Upper lobe of left lung (tissue), 6 donors: ENCODE measurements around the gene FAM20B. TPM values are rescaled to one million over a fixed set of nuclear protein-coding genes. Genes with fewer than 3 reads are reported as not detected.

ENCODE experiments used
- ATAC-seq, 2 donors: fragments of 200-7000 bp; cut with Tn5 transposase; one replicate each; pipeline ENCODE4 v1.9.1; 2022; ENCODE audit warnings: mild to moderate bottlenecking in 2 of 2, moderate library complexity in 2 of 2; ENCODE audit not compliant: low FRiP score in 2 of 2
- DNase-seq, 2 donors: peaks; one replicate each; pipeline ENCODE4 v3.0.0-alpha.2; 2019 to 2020
- H3K27ac ChIP-seq, 4 donors: fragments of 200-600 bp; sonication (generic); one replicate each; pipeline ENCODE4 v1.5.1; 2016 to 2019
- H3K27me3 ChIP-seq, 4 donors: fragments of 200-600 bp; sonication (generic); one replicate each; pipeline ENCODE4 v1.5.1; 2017 to 2019
- H3K36me3 ChIP-seq, 4 donors: fragments of 200-600 bp; sonication (generic); one replicate each; pipeline ENCODE4 v1.5.1; 2016 to 2019
- H3K4me1 ChIP-seq, 4 donors: fragments of 200-600 bp; sonication (generic); one replicate each; pipeline ENCODE4 v1.5.1; 2018 to 2019
- H3K4me3 ChIP-seq, 4 donors: fragments of 200-600 bp; sonication (generic); one replicate each; pipeline ENCODE4 v1.5.1; 2017 to 2019; ENCODE audit warnings: mild to moderate bottlenecking in 2 of 4, moderate library complexity in 1 of 4
- H3K9me3 ChIP-seq, 4 donors: fragments of 200-600 bp; sonication (generic); one replicate each; pipeline ENCODE4 v1.5.1; 2018 to 2019
- EP300 ChIP-seq, 4 donors: sonication (generic); formaldehyde crosslinking; IDR thresholded peaks; one replicate each; pipeline ENCODE4 v1.5.1; 2017; ENCODE audit warnings: antibody characterized with exemption in 4 of 4, control low read depth in 2 of 4
- POLR2A ChIP-seq, 4 donors: fragments of 450-650 bp; IDR thresholded peaks; one replicate each; pipeline ENCODE4 v1.5.1; 2016 to 2017; ENCODE audit warnings: antibody characterized with exemption in 4 of 4, mild to moderate bottlenecking in 2 of 4
- POLR2AphosphoS5 ChIP-seq, 2 donors: sonication (generic); formaldehyde crosslinking; IDR thresholded peaks; one replicate each; pipeline ENCODE4 v1.5.1; 2017; ENCODE audit warnings: antibody characterized with exemption in 2 of 2
- WGBS, 2 donors: methylation state at CpG; one replicate each; pipeline ENCODE4 v1.1.5; 2017 to 2018; 5-methylcytosine and 5-hydroxymethylcytosine counted together
- total RNA-seq, 6 donors: library from RNA; depleted of rRNA in 4 of 6; stranded (reverse); fragments of >200 nt in 4 of 6; gene quantifications; one replicate each; pipeline versions ENCODE4 v1.1.0 to v1.2.1, GENCODE V29; 2016 to 2021
- TF ChIP-seq, protein P1 (sequence below), 6 experiments: fragments of 450-650 bp in 4 of 6; fragments of 200-600 bp in 2 of 6; sonication (generic) in 2 of 6; IDR thresholded peaks; one replicate each; pipeline ENCODE4 v1.5.1; 2016 to 2019; ENCODE audit warnings: antibody characterized with exemption in 6 of 6
- donor health status: DM: no; HTN: no; CAD: no; lungs with moderate emphysema.
- donor health status: DM: no; HTN: yes; CAD: no; lungs with severe emphysema.

The FAM20B gene
- total RNA-seq, 6 donors from 2014 or later = 7.3 to 41.7 (median 24.9) TPM

DNA sequence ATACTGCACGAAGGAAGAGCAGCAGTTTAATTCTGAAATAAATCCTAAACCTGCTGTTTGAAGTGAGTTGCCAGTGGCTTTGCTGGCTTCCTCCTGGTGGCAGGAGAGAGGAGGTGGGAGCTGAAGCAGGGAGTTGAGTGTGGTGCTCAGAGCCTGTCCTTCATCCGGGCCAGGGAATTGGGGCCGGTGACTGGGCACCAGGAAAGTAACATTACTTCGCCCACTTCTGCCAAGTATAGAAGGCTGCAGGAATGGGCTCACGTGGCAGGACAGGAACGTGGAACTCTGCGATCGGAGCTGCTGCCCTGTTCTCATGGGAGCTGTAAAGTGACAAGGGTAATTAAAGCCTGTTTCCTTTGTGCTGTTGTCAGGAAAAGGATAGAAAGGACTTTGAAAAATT lies 64.8 kb downstream of the FAM20B start:
- no peak for DNase-seq
- Histone ChIP-seq H3K36me3 (peaks cover 12 to 84% (median 50%) of the 10 kb centered on the region in 4 donors), H3K4me1 (peaks cover 9 to 23% (median 20%) of the 10 kb centered on the region in 4 donors), H3K27ac (peak overlapping the region in 1 of 4 donors; percentile 24), H3K4me3 (no peak overlapping the region), H3K27me3 (no peaks in the 10 kb centered on the region), H3K9me3 (no peaks in the 10 kb centered on the region)
- 76 to 79% methylated on average over 8 of the region's 8 CpGs for WGBS, 2 donors
- no peak for TF ChIP-seq POLR2A (IDR thresholded peaks at IDR 0.05)
- TF ChIP-seq, protein P1, sequence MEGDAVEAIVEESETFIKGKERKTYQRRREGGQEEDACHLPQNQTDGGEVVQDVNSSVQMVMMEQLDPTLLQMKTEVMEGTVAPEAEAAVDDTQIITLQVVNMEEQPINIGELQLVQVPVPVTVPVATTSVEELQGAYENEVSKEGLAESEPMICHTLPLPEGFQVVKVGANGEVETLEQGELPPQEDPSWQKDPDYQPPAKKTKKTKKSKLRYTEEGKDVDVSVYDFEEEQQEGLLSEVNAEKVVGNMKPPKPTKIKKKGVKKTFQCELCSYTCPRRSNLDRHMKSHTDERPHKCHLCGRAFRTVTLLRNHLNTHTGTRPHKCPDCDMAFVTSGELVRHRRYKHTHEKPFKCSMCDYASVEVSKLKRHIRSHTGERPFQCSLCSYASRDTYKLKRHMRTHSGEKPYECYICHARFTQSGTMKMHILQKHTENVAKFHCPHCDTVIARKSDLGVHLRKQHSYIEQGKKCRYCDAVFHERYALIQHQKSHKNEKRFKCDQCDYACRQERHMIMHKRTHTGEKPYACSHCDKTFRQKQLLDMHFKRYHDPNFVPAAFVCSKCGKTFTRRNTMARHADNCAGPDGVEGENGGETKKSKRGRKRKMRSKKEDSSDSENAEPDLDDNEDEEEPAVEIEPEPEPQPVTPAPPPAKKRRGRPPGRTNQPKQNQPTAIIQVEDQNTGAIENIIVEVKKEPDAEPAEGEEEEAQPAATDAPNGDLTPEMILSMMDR (IDR thresholded peaks at IDR 0.05) = no peak
- no peak for TF ChIP-seq POLR2AphosphoS5 (IDR thresholded peaks at IDR 0.05)
- no peak for TF ChIP-seq EP300 (IDR thresholded peaks at IDR 0.05)
- ATAC-seq = no peak

DNA sequence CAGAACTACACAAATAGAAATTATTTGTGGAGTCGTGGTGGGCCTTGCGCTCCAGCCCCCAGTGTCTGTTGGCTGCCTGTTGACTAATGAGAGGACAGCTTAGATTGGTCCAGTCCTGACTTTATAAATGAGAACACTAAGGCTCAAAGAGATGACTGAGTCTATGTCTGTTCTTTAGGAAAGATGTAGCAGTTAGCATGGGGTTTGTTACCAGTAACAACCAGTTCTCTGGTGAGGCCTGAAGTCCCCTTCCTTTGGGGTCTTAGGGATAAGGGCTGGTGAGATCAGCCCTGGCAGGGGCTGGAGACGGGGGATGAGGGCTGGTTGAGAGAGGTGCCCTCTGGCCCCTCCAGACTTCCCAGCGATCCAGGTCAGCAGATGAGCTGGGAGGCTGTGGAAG lies 65.2 kb downstream of the FAM20B start:
- TF ChIP-seq POLR2AphosphoS5 (IDR thresholded peaks at IDR 0.05) (no peak), EP300 (IDR thresholded peaks at IDR 0.05) (no peak), POLR2A (IDR thresholded peaks at IDR 0.05) (no peak)
- TF ChIP-seq, protein P1 (IDR thresholded peaks at IDR 0.05) = no peak
- 89 to 91% methylated on average over 4 of the region's 4 CpGs for WGBS, 2 donors
- peaks cover 13 to 84% (median 48%) of the 10 kb centered on the region in 4 donors for H3K36me3 ChIP-seq
- H3K9me3 ChIP-seq = no peaks in the 10 kb centered on the region
- H3K4me1 ChIP-seq = peaks cover 9 to 23% (median 20%) of the 10 kb centered on the region in 4 donors
- no peaks in the 10 kb centered on the region for H3K27me3 ChIP-seq
- peak overlapping the region in 3 of 4 donors; percentile 24 to 54 (median 45) for H3K27ac ChIP-seq
- ATAC-seq (no peak), DNase-seq (no peak)
- no peak overlapping the region for H3K4me3 ChIP-seq

DNA sequence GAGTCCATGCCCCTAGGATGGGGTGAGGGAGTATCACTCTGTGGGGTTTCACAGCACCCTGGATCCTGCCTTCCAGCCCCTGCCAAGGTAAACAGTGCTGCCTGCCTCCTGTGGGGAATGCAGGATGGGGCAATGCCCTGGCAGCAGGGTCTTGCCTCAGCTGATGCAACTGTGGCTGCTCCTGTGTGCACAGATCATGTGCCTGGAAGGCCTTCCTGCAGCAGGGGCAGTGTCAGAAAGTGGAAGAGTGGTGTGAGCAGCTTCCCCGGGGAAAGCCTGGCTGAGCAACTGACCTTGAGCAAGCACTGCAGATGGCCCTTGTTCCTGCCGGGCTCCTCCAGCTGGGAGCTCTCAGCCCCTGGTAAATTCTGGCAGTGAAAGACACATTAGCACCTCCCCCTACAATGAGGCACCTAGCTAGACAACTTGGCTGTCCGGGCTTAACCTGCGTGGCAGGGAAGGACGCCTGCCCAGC lies 66.0 kb downstream of the FAM20B start:
- Histone ChIP-seq H3K4me1 (peaks cover 9 to 23% (median 20%) of the 10 kb centered on the region in 4 donors), H3K27ac (peak overlapping the region in 3 of 4 donors; percentile 12 to 54 (median 45)), H3K9me3 (no peaks in the 10 kb centered on the region), H3K36me3 (peaks cover 18 to 88% (median 51%) of the 10 kb centered on the region in 4 donors), H3K4me3 (no peak overlapping the region), H3K27me3 (no peaks in the 10 kb centered on the region)
- ATAC-seq (peak; percentile 37 to 44), DNase-seq (peak in 1 of 2 donors; percentile 81)
- 32 to 80% methylated on average over 2 to 5 of the region's 5 CpGs for WGBS, 2 donors
- peak in 1 of 4 donors; percentile 39 for TF ChIP-seq EP300 (IDR thresholded peaks at IDR 0.05)
- TF ChIP-seq POLR2A (IDR thresholded peaks at IDR 0.05) = no peak
- peak; percentile 22 to 31 for TF ChIP-seq POLR2AphosphoS5 (IDR thresholded peaks at IDR 0.05)
- TF ChIP-seq, protein P1 (IDR thresholded peaks at IDR 0.05) = no peak

DNA sequence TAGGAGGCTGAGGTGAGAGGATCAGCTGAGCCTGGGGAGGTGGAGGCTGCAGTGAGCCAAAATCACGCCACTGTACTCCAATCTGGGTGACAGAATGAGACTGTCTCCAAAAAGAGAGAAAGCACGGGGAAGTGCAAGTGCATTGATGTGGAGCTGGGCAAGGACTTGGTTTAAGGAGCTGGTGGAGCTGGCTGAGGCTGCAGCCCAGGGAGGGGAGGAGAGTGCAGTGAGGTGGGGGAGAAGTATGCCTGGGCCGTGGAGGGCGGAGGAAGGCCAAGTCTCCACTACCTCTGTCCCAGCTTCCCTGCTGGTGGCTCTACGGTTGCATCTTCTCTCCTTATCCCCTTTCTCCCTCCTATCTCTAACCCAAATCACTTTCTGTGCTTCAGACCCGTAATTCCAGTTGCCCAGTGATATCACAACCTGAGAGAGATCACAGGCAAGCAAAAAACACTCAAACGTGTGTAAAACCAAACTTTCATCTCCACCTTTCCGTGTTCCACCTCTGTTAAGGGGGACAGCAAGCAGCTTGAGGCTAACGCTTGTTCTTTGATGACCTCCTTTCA lies 67.3 kb downstream of the FAM20B start:
- Histone ChIP-seq H3K9me3 (no peaks in the 10 kb centered on the region), H3K27me3 (no peaks in the 10 kb centered on the region), H3K4me3 (no peak overlapping the region), H3K27ac (no peak overlapping the region), H3K4me1 (peaks cover 9 to 23% (median 17%) of the 10 kb centered on the region in 4 donors), H3K36me3 (peaks cover 18 to 88% (median 49%) of the 10 kb centered on the region in 4 donors)
- WGBS, 2 donors = 88 to 90% methylated on average over 9 of the region's 9 CpGs
- TF ChIP-seq, protein P1 (IDR thresholded peaks at IDR 0.05) = no peak
- TF ChIP-seq EP300 (IDR thresholded peaks at IDR 0.05) (no peak), POLR2A (IDR thresholded peaks at IDR 0.05) (no peak), POLR2AphosphoS5 (IDR thresholded peaks at IDR 0.05) (no peak)
- no peak for ATAC-seq
- DNase-seq = no peak
